HG03139 (cell line): ENCODE results near the gene CSTF2T.

Experiments used
- ATAC-seq: cut with Tn5 transposase; IDR thresholded peaks from one replicate; pipeline ENCODE4 v1.9.1; 2021; ENCODE audit not compliant: unreplicated experiment

The CSTF2T gene

GRCh38 chr10:51651063-51651462 lies 48.3 kb downstream of the CSTF2T start:
- ATAC-seq = no peak

- ATAC-seq = no peak
Measured at GRCh38 chr10:51649064-51649463, 50.3 kb downstream of the CSTF2T start.
